HG02885 (cell line): ENCODE results near the gene SNAPC2.

Experiments used
- ATAC-seq: cut with Tn5 transposase; IDR thresholded peaks from one replicate; pipeline ENCODE4 v1.9.1; 2021; ENCODE audit warnings: mild to moderate bottlenecking; ENCODE audit not compliant: unreplicated experiment, poor library complexity

The SNAPC2 gene

GRCh38 chr19:7919610-7920518 lies at the start of gene SNAPC2:
TSS of gene SNAPC2 (plus strand) at chr19:7920338. CDS start at chr19:7920367, 29 bp downstream.
- peak; percentile 59 for ATAC-seq

- no peak for ATAC-seq
Observed at GRCh38 chr19:7870571-7871436, 49.3 kb upstream of the SNAPC2 start.

GRCh38 chr19:7871437-7872305 lies 48.5 kb upstream of the SNAPC2 start:
- ATAC-seq = no peak

- no peak for ATAC-seq
Observed at GRCh38 chr19:7872306-7873204, 47.6 kb upstream of the SNAPC2 start.

GRCh38 chr19:7873304-7874075 lies 46.6 kb upstream of the SNAPC2 start:
- no peak for ATAC-seq

- ATAC-seq = no peak
Observed at GRCh38 chr19:7874076-7874896, 45.9 kb upstream of the SNAPC2 start, which contains the start of gene PRR36. TSS of gene PRR36 (minus strand) at chr19:7874390. CDS start at chr19:7873689, 701 bp downstream.

GRCh38 chr19:7874897-7875273 lies 45.3 kb upstream of the SNAPC2 start:
- no peak for ATAC-seq

GRCh38 chr19:7877249-7877836 lies 42.8 kb upstream of the SNAPC2 start:
- no peak for ATAC-seq

- no peak for ATAC-seq
Observed at GRCh38 chr19:7879111-7879807, 40.9 kb upstream of the SNAPC2 start.

GRCh38 chr19:7879836-7880235 lies 40.3 kb upstream of the SNAPC2 start:
- no peak for ATAC-seq

GRCh38 chr19:7881910-7882309 lies 38.2 kb upstream of the SNAPC2 start:
- ATAC-seq = no peak

- ATAC-seq = no peak
Observed at GRCh38 chr19:7883105-7883504, 37.0 kb upstream of the SNAPC2 start.

GRCh38 chr19:7883796-7884570 lies 36.2 kb upstream of the SNAPC2 start:
- no peak for ATAC-seq

- ATAC-seq = no peak
Observed at GRCh38 chr19:7885818-7886217, 34.3 kb upstream of the SNAPC2 start.

- ATAC-seq = no peak
Observed at GRCh38 chr19:7887408-7888144, 32.6 kb upstream of the SNAPC2 start.
